Adrenal gland (tissue), 12 donors: ENCODE data around the gene CTNND2. TPM values are rescaled to one million over a fixed set of nuclear protein-coding genes. Genes with fewer than 3 reads are reported as not detected.

Experiments used
- DNase-seq, 7 donors: peaks; one replicate each; pipeline ENCODE4 v3.0.0-alpha.2; 2019 to 2020
- H3K27ac ChIP-seq, 5 donors: fragments of 200-600 bp; sonication (generic) in 4 of 5; 1 replicate in 3 of 5; 2 replicates in 2 of 5; pipeline versions ENCODE4 v1.5.1 to v1.8.0; 2016 to 2020; ENCODE audit warnings: mild to moderate bottlenecking in 1 of 5
- H3K27me3 ChIP-seq: fragments of 200-600 bp; 2 replicates; pipeline ENCODE4 v1.8.0; 2021
- H3K36me3 ChIP-seq, 2 donors: fragments of 200-600 bp; replicated peaks in 1 of 2; 1 replicate in 1 of 2; 2 replicates in 1 of 2; pipeline versions ENCODE4 v1.5.1 to v1.8.0; 2018 to 2022
- H3K4me1 ChIP-seq, 2 donors: fragments of 200-600 bp; replicated peaks in 1 of 2; 1 replicate in 1 of 2; 2 replicates in 1 of 2; pipeline versions ENCODE4 v1.5.1 to v1.8.0; 2018 to 2021
- H3K4me3 ChIP-seq, 4 donors: fragments of 200-600 bp; sonication (generic) in 3 of 4; one replicate each; pipeline ENCODE4 v1.5.1; 2016 to 2018
- H3K9me3 ChIP-seq, 3 donors: fragments of 200-600 bp; sonication (generic) in 1 of 3; replicated peaks in 1 of 3; 1 replicate in 2 of 3; 2 replicates in 1 of 3; pipeline versions ENCODE4 v1.5.1 to v1.8.0; 2016 to 2021
- POLR2A ChIP-seq, 2 donors: fragments of 450-650 bp; IDR thresholded peaks; one replicate each; pipeline ENCODE4 v1.6.1; 2017; ENCODE audit warnings: antibody characterized with exemption in 2 of 2, mild to moderate bottlenecking in 2 of 2, moderate library complexity in 1 of 2
- WGBS, 4 donors: extraction: QIAGEN DNeasy Blood & Tissue Kit in 2 of 4; methylation state at CpG; one replicate each; pipeline versions ENCODE4 v1.1.5 to v1.1.7; 2013 to 2017; 5-methylcytosine and 5-hydroxymethylcytosine counted together
- intact Hi-C, 2 donors: fragments of 100-400 bp; cut with DNase I; formaldehyde crosslinking; loops; one replicate each; pipeline versions ENCODE4 v1.14.1 to v1.15.0; 2022 to 2023
- polyA plus RNA-seq, 3 donors: library from polyadenylated mRNA; stranded (reverse); fragments of 200-250 nt in 2 of 3; fragments of 350-450 nt in 1 of 3; fragmentation: Illumina TruSeq in 1 of 3; extraction: RNeasy Lipid Tissue Mini Kit (QIAGEN cat#74804) in 1 of 3; gene quantifications; one replicate each; pipeline ENCODE4 v1.2.3, GENCODE V29; 2013 to 2014
- small RNA-seq, 2 donors: library from RNA; depleted of rRNA; stranded (forward); fragments of <200 nt; gene quantifications; one replicate each; pipeline ENCODE3, GENCODE V24; 2016
- total RNA-seq, 9 donors: library from RNA; depleted of rRNA in 4 of 9; stranded (reverse); fragments of >200 nt in 4 of 9; fragments of 120-200 nt in 1 of 9; fragmentation: NEBNext Ultra II Directional in 1 of 9; extraction: Animal tissue kit (Norgen Biotek cat#: 25700) in 1 of 9; gene quantifications; one replicate each; pipeline versions ENCODE4 v1.1.0 to v1.2.4, GENCODE V29; 2013 to 2023
- TF ChIP-seq, protein P1 (sequence below), 6 experiments: fragments of 450-650 bp in 4 of 6; fragments of 200-600 bp in 2 of 6; sonication (generic) in 1 of 6; IDR thresholded peaks; 1 replicate in 5 of 6; 2 replicates in 1 of 6; pipeline versions ENCODE4 v1.5.1 to v1.8.0; 2016 to 2021; ENCODE audit warnings: antibody characterized with exemption in 6 of 6, mild to moderate bottlenecking in 2 of 6, moderate library complexity in 1 of 6
- donor health status: healthy with polysubstance abuse.
- donor health status: Bipolar disorder and iron deficiency.
- donor health status: DM: yes; HTN: yes; CAD: no.
- donor health status: DM: no; HTN: no; CAD: no.
- donor health status: DM: no; HTN: no; CAD: no.
- donor health status: DM: yes; HTN: yes; CAD: no.

The CTNND2 gene
- total and polyA plus RNA-seq, 12 donors, result 0.34 to 4.2 (median 1.1) TPM; not detected in 1

- Histone ChIP-seq H3K27me3 (no peaks in the 10 kb centered on the region), H3K27ac (no peak overlapping the region), H3K4me3 (no peak overlapping the region), H3K4me1 (no peaks in the 10 kb centered on the region), H3K36me3 (no peaks in the 10 kb centered on the region), H3K9me3 (no peaks in the 10 kb centered on the region)
- no peak for TF ChIP-seq POLR2A (IDR thresholded peaks at IDR 0.05)
- TF ChIP-seq, protein P1, sequence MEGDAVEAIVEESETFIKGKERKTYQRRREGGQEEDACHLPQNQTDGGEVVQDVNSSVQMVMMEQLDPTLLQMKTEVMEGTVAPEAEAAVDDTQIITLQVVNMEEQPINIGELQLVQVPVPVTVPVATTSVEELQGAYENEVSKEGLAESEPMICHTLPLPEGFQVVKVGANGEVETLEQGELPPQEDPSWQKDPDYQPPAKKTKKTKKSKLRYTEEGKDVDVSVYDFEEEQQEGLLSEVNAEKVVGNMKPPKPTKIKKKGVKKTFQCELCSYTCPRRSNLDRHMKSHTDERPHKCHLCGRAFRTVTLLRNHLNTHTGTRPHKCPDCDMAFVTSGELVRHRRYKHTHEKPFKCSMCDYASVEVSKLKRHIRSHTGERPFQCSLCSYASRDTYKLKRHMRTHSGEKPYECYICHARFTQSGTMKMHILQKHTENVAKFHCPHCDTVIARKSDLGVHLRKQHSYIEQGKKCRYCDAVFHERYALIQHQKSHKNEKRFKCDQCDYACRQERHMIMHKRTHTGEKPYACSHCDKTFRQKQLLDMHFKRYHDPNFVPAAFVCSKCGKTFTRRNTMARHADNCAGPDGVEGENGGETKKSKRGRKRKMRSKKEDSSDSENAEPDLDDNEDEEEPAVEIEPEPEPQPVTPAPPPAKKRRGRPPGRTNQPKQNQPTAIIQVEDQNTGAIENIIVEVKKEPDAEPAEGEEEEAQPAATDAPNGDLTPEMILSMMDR (IDR thresholded peaks at IDR 0.05), result no peak
- no peak for DNase-seq
- intact Hi-C loops, result no loop called here
These were observed 976.6 kb downstream of the CTNND2 start for GRCh38 chr5:10927608-10928007.

DNA sequence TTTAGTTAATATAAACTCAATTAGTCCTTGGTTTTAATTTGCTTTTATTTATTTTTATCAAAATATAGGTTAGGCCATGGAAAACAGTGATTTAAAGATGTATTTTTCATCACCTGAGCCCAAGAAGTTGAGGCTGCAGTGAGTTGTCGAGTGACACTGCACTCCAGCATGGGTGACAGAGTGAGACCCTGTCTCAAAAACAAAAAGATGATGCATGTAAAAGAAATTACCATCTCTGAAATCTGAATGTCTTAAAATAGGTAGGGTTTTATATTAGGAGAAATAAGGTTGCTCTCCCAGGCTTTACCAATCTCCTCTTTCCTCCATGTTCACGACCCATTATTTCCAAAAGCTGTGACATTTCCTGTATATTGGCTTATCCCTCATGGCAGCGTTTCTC, 980.9 kb downstream of the CTNND2 start:
- intact Hi-C loops, result no loop called here
- 65 to 73% (median 70%) methylated on average over 3 of the region's 3 CpGs for WGBS, 4 donors
- no peaks in the 10 kb centered on the region for H3K36me3 ChIP-seq
- no peak for TF ChIP-seq POLR2A (IDR thresholded peaks at IDR 0.05)
- TF ChIP-seq, protein P1 (IDR thresholded peaks at IDR 0.05), result no peak
- no peaks in the 10 kb centered on the region for H3K27me3 ChIP-seq
- DNase-seq, result no peak
- H3K4me3 ChIP-seq, result no peak overlapping the region
- H3K4me1 ChIP-seq, result no peaks in the 10 kb centered on the region
- no peak overlapping the region for H3K27ac ChIP-seq
- no peaks in the 10 kb centered on the region for H3K9me3 ChIP-seq

Small RNAs within 50 kb of the gene (small RNA-seq; reads per million reads assigned to genes)
- gene RNU6-429P, result 0 reads per million in 2 donors
